NCI-H187 treated with DMSO at 0.1 percent for 48 hours (cell line): ENCODE results near the gene DHRS9.
"Not testable (repeated sequence)": the region's sequence is repeated elsewhere in the genome, so short reads cannot be mapped to it uniquely, and the experiment has no call there.

Experiments
- DNase-seq: peaks from one replicate; lab custom pipeline; 2025; lab: John Stamatoyannopoulos, UW

Gene DHRS9

DNA sequence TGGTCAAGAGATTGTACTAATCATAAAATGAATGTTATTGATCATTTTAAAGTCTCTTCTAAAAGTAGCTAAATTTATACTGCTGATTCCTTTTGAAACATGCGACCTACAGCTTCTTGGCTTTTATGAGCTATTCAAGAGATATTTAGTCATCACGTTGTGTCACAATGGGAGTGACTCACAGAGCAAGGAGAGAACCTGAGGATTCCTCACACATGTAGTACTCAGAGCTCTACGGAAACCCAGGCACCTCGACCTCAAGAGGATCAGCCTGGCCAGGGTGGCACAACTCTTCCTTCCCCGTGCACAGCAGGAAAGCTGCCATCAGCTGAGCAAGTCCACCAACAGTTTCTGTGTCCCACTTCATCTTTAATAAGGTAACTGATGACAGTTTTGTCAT, at the start of gene DHRS9:
DHRS9 (plus strand) TSS at position 223 of the 400 bp plus-strand sequence. CDS start 12,019 bp downstream, outside the sequence.
- no peak for DNase-seq

DNA sequence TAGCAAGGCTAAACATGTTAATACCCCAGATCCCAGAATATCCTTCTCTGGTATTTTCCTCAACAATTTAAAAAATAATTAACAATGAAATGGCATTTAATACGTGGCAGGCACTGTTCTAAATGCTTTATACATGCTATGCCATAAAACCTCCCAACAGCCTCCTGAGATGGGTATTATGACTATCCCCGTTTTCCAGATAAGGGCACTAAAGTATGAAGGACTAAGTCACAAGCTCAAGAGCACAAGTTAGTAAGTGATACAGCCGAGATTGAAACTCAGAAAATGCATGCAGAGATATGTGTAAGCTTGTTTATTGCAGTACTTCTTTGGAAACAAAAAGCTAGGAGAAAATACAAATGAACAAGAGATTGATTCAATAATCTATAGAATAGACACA, 46.2 kb upstream of the DHRS9 start:
- DNase-seq = no peak

- DNase-seq = no peak
Measured at GRCh38 chr2:169026056-169026455, 43.3 kb upstream of the DHRS9 start.

DNA sequence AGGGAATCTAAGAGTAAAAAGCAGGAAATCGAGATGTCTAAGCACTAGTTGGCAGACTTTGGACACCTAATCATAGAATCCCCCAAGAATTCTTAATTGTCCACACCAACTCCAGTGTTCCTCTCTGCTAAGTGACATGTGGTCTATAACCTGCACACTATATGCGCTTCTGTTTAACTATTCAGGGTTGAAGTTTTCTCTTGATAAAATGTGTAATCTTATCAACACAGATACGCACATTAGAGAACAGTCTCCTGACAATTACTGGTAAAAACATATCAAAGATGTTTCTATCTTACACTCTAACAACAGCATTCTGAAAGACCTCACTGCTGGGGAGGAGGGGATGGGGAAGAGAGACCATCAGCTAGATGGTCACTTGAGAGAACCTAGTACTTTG, 42.1 kb upstream of the DHRS9 start:
- DNase-seq = no peak

- no peak for DNase-seq
Measured at GRCh38 chr2:169029341-169029740, 40.0 kb upstream of the DHRS9 start.

GRCh38 chr2:169031202-169031601, 38.2 kb upstream of the DHRS9 start, which contains the start of gene ABCB11:
Gene ABCB11 (minus strand): TSS chr2:169031324. CDS start chr2:169018125, 13,199 bp downstream.
- no peak for DNase-seq

GRCh38 chr2:169034256-169034655, 35.1 kb upstream of the DHRS9 start:
- no peak for DNase-seq

- DNase-seq = no peak
Measured at GRCh38 chr2:169034984-169035544, 34.3 kb upstream of the DHRS9 start.

DNA sequence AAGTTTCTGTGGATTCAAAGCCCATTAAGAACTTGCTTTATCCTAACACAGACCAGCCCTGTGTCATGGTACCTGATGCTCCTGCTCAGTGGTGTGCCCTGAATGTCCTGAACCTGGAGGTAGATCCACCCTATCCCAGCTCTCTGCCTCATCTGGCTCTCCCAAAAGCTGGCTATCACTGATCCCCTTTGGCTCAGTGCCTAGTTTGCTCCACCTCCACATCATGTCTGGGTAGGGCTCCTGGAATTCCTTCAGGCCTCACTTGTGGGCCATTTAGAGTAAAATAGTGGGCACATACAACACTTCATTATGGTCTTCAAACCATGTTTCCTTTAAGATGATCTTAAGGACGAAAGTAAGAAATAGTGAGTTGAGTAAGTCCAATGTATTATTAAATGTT, 33.5 kb upstream of the DHRS9 start:
- DNase-seq = no peak

- DNase-seq = no peak
Measured at GRCh38 chr2:169036736-169037440, 32.5 kb upstream of the DHRS9 start.

DNA sequence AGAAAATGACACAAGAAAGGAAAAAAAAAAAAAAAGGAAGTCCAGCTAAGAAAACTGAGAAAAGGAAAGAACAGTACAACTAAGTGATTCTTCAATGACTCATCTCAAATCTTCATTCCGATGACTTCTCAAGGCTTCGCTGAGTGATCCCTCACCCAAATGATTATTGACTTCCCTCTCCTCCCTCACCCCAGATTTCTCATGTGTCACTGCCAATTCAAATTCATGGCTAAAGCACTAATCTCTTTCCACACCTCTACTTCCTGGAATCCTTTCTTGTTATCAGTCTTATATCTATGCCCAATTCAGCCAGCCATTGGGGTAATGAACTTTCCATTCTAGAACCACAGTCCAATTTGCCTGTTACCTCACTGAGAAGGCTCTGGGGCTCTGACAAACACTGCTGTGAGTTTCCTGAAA, 31.0 kb upstream of the DHRS9 start:
- DNase-seq = no peak

DNA sequence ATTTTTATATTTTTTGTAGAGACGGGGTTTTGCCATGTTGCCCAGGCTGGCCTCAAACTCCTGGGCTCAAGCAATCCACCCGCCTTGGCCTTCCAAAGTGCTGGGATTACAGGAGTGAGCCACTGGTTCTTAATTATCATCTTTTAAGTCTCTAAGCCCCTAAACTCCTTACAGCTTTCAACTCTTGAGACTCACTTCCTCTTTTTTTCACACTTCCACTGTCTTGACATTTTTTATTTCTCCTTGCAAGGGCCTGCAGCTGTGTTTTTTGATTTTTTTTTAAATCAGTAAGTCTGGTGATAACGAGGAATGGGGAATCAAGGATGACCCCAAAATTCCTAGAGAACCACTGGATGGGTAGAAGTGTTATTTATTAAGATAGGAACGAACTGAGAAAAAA, 29.7 kb upstream of the DHRS9 start:
- DNase-seq = no peak

DNA sequence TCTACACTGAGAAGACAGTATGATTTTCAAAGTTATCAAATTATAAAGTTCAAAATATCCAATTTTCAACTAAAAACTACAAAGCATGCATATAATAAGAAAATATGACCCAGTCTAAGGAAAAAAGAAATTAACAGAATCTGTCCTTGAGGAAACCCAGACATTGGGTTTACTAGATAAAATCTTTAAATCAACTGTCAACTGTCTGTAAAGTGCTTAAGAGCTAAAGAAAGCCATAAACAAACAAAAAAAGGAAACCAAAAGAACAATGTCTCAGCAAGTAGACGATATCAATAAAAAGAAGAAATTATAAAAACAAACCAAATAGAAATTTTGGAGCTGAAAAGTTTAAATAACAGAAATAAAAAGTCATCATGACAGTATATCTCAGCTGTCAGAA, 27.8 kb upstream of the DHRS9 start:
- DNase-seq = no peak

GRCh38 chr2:169042856-169043255, 26.5 kb upstream of the DHRS9 start:
- no peak for DNase-seq

GRCh38 chr2:169046440-169047151, 22.8 kb upstream of the DHRS9 start:
- no peak for DNase-seq

DNA sequence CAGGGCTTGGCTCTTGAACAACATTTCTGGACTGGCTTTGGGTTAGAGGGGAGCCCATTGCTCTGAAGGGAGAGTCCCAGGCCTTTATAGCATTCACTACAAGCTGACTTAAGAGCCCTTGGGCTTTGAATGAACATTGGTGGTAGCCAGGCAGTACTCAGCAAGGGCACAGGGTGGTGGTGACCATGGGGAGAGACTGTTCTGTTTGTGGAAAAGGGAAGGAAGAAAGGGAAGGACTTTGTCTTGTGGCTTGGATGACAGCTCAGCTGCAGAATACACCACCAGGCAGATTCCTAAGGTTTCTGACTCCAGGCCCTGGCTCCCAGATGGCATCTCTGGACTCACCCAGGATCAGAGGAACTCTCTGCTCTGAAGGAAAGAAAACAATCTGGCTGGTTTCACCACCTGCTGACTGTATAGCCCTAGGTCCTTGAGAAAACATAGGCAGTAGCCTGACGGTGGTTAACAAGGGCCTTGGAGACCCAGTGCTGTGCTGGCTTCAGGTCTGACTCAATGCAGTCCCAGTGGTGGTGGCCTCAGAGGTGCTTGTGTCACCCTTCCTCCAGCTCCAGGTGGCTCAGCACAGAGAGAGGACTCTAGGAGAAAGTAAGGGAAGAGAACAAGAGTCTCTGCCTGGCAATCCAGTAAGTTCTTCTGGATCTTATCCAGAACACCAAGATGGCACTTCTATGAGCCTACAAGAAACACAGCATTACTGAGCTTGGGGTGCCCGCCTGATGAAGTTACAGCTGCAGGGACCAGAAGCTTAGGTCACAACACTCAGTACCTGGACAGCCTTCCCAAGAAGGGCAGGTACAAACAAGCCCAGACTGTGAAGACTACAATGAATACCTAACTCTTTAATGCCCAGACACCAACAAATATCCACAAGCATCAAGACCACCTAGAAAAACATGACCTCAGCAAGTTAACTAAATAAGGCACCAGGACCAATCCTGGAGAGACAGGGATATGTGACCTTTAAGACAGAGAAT, 21.8 kb upstream of the DHRS9 start:
- no peak for DNase-seq

DNA sequence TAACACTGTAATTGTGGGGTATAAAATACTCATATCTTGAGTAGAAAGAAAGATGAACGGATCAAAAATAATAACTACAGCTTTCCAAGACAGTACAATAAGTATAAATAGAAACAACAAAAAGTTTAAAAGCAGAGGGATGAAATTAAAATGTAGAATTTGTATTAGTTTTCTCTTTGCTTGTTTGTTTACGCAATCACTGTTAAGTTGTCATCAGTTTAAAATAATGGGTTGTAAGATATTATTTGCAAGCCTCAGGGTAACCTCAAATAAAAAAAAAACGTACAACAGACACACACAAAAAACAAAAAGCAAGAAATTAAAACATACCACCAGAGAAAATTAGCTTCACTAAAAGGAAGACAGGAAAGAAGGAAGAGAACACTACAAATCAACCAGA, 20.2 kb upstream of the DHRS9 start:
- DNase-seq = no peak

GRCh38 chr2:169050476-169051240, 18.7 kb upstream of the DHRS9 start:
- DNase-seq = no peak

GRCh38 chr2:169054575-169054974, 14.8 kb upstream of the DHRS9 start:
- DNase-seq = not testable (repeated sequence)

- DNase-seq = not testable (repeated sequence)
Measured at GRCh38 chr2:169064199-169064598, 5.2 kb upstream of the DHRS9 start.

DNA sequence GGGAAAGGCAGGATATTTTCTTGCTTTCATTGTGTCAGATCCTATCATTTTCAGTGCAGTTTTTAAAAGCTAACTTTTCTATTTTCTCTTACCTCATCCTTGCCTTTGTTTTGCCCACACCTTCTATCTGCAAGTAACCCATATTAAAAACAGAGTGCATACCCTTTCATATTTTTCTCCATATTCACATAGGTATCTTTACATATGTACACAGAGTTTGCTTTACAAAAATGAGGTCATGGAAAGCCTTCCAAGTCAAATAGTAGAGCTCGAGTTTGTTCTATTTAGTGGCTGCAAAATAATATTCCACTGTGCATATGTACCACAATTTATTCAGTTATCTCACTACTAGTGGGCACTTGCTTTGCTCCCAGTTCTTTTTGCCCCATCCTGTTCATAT, 3.9 kb upstream of the DHRS9 start:
- DNase-seq = no peak
